ENCODE results near the gene NFIX. TPM values are rescaled to one million over a fixed set of nuclear protein-coding genes. Genes with fewer than 3 reads are reported as not detected.

The NFIX gene
- total RNA-seq, 2 donors from 2014 or later, result 70.9 to 73.8 TPM

DNA sequence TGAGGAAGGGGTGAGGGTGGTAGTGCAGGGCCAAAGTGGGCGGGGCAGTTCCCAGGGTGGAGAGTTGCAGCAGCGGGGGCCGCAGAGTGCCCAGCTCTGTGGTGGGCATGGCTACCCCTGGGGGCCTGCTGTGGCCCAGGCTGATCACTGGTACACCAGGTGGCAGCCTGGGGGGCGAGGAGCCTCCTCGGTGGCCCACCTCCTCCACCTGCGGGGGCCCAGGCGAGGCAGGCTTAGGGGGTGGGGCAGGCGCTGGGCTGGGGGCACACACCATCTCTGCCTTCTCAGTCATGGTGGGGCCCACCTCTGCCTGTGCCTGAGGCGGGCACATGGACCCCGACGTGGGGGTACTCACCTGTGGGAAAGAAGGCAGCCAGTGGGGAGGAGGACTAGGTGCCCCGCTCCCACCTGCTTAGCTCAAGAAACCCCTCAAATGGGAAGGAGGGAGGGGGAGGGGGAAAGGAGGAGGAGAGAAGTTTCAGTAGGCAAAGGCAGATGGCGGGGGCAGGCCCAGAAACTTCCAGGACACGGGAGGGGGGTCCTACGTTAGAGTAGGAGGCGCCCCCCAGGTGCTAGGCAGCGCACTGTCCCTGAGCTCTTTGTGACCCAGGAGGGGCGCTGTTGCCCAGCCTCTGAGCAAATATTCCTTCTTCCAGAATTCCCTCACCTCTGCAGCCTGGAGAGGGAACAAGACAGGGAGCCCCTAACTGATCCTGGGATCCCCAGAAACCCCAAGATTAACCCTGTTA lies 105.7 kb downstream of the NFIX start:
- Histone ChIP-seq H3K27me3 (no peaks in the 10 kb centered on the region), H3K36me3 (no peaks in the 10 kb centered on the region), H3K4me3 (peak overlapping the region; percentile 52), H3K27ac (no peak overlapping the region), H3K9ac (ENCODE audit: low read depth in 2 of 2, low read length in 2 of 2) (peak overlapping the region; percentile 2 to 21), H3K9me3 (no peaks in the 10 kb centered on the region), H3K4me1 (peaks cover 16% of the 10 kb centered on the region)
- intact Hi-C loops (cut with DNase I), result no loop called here
- DNase-seq, result no peak
- TF ChIP-seq, protein P1, sequence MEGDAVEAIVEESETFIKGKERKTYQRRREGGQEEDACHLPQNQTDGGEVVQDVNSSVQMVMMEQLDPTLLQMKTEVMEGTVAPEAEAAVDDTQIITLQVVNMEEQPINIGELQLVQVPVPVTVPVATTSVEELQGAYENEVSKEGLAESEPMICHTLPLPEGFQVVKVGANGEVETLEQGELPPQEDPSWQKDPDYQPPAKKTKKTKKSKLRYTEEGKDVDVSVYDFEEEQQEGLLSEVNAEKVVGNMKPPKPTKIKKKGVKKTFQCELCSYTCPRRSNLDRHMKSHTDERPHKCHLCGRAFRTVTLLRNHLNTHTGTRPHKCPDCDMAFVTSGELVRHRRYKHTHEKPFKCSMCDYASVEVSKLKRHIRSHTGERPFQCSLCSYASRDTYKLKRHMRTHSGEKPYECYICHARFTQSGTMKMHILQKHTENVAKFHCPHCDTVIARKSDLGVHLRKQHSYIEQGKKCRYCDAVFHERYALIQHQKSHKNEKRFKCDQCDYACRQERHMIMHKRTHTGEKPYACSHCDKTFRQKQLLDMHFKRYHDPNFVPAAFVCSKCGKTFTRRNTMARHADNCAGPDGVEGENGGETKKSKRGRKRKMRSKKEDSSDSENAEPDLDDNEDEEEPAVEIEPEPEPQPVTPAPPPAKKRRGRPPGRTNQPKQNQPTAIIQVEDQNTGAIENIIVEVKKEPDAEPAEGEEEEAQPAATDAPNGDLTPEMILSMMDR (IDR thresholded peaks at IDR 0.05), result no peak

DNA sequence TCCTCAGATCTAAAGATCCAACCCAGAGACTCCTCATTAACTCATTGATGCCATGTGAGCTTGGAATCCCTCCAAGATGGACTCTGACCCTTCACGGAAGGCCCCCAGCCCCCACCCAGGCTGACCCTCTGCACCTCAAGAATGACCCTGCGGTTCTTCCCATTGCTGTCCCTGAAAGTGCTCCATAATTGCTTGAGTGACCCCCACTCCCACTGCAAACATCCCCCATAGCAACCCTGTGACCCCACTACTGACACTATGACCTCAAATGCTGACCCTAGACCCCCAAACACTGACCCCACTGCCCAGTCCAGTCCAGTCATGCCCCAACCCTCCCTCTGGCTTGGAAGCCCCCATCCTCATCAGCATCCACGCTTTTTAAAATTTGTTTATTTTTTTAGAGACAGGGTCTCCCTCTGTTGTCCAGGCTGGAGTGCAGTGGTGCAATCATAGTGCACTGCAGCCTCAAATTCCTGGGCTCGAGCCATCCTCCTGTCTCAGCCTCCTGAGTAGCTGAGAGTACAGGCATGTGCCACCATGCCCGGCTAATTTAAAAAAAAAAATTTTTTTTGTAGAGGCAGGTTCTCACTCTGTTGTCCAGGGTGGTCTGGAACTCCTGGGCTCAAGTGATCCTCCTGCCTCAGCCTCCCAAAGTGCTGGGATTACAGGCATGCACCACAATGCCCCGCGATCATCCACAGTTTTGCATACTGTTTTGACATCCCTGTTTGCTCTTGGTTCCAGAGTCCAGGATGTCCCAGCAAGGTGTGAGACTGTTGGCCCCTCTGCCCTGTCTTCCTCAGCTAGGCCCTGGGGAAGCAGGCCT lies 106.5 kb downstream of the NFIX start:
- peak overlapping the region; percentile 76 to 83 for H3K9ac ChIP-seq (ENCODE audit: low read depth in 2 of 2, low read length in 2 of 2)
- peaks cover 16% of the 10 kb centered on the region for H3K4me1 ChIP-seq
- intact Hi-C loops (cut with DNase I), result no loop called here

DNA sequence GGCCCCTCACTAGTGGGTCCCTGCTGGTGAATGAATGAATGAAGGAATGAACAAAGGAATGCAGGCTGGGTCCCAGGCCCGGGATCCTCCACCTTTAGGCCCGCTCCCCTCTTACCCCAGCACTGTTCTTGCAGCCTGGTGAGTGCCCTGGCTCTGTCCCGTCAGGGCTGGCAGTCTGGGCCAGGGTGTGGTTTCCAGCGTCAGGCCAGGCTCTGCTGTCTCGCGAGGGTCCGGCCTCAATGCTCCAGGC lies 107.1 kb downstream of the NFIX start:
- Histone ChIP-seq H3K9ac (ENCODE audit: low read depth in 2 of 2, low read length in 2 of 2) (peak overlapping the region; percentile 76 to 83), H3K36me3 (no peaks in the 10 kb centered on the region), H3K27me3 (no peaks in the 10 kb centered on the region), H3K4me1 (peaks cover 16% of the 10 kb centered on the region), H3K9me3 (no peaks in the 10 kb centered on the region), H3K4me3 (peak overlapping the region; percentile 52), H3K27ac (peak overlapping the region; percentile 62)
- intact Hi-C loops (cut with DNase I), result no loop called here
- TF ChIP-seq, protein P1 (IDR thresholded peaks at IDR 0.05), result no peak
- no peak for DNase-seq

More for the DNA sequence above, 106.5 kb downstream of the NFIX start:
- Histone ChIP-seq H3K36me3 (no peaks in the 10 kb centered on the region), H3K9me3 (no peaks in the 10 kb centered on the region), H3K4me3 (peak overlapping the region; percentile 52), H3K27ac (peak overlapping the region; percentile 62), H3K27me3 (no peaks in the 10 kb centered on the region)
- TF ChIP-seq, protein P1 (IDR thresholded peaks at IDR 0.05), result no peak
- DNase-seq, result no peak

DNA sequence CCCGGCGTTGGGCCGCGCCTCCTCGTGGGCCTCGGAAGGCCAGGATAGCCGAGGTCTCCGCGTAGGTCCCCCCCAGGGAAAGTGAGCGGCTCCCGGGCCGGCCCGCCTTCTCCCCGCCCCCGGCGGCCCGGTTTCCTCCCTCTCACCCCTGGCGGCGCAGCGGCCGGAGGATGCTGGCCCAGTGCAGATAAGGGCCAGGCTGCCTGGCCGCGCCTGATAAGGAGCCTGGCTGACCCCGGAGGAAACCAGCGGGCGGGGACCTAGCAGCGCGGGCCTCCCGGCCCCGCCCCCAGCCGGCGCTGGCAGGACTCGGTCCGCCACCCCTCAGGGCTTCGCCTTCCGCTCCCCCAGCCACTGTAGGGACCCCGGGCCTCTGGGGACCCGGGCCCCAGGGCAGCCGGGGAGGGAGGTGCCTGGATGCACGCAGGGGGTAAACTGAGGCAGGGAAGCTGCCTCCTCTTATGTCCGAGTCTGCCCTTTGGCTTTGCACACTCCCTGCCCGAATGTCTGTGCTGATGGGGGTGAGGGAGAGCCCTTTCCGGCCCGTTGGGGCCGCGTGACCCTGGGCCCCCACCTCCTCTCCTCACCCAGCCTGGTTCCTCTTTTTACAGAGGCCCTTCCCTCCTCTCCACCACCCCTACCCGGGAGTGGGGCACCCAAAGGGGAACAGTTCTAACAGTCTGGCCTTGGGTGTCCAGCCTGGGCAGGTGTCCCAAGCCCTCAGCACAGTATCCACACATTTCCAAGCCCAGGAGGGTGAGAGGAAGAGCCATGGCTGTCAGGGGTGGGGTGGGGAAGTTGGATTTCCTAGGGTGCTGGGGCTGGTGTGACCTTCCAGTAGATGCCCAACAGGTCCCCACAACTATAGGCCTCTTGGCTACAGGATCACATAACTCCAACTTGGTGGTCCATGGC lies 107.6 kb downstream of the NFIX start, which contains the start of gene LYL1:
Gene LYL1, minus strand, starts transcription at position 193 of the 915 bp plus-strand sequence. CDS start 1,687 bp downstream, outside the sequence.
- H3K4me3 ChIP-seq, result peak within 1 kb of the TSS; percentile 52
- DNase-seq, result peak; percentile 75
- no peaks in the 10 kb centered on the region for H3K36me3 ChIP-seq
- TF ChIP-seq, protein P1 (IDR thresholded peaks at IDR 0.05), result no peak
- peaks cover 16% of the 10 kb centered on the region for H3K4me1 ChIP-seq
- H3K9ac ChIP-seq (ENCODE audit: low read depth in 2 of 2, low read length in 2 of 2), result peak within 1 kb of the TSS; percentile 76 to 83
- H3K27ac ChIP-seq, result peak within 1 kb of the TSS; percentile 62
- no peaks in the 10 kb centered on the region for H3K27me3 ChIP-seq
- intact Hi-C loops (cut with DNase I), result no loop called here
- no peaks in the 10 kb centered on the region for H3K9me3 ChIP-seq

Measured in colonic mucosa (tissue), 4 donors.